Central memory CD8-positive, alpha-beta T cell (primary cell): ENCODE data around the gene TMEM272.

Experiments used
- ATAC-seq: fragments of 150-1000 bp; cut with Tn5 transposase; replicated peaks from 2 replicates; pipeline ENCODE4 v1.10.0; 2022; ENCODE audit warnings: mild to moderate bottlenecking, moderate FRiP score, moderate number of reproducible peaks; ENCODE audit not compliant: poor library complexity, severe bottlenecking; ENCODE audit errors: extremely low read depth
- DNase-seq, 2 donors: peaks; one replicate each; pipeline ENCODE4 v3.0.0; 2021; ENCODE audit warnings: low spot score in 2 of 2
- H3K27ac Mint-ChIP-seq: one replicate; pipeline ENCODE4 v1.8.0; 2022; ENCODE audit warnings: low read depth, mild to moderate bottlenecking, moderate library complexity, mixed read lengths
- H3K27me3 Mint-ChIP-seq: one replicate; pipeline ENCODE4 v1.8.0; 2022; ENCODE audit warnings: mixed read lengths
- H3K36me3 Mint-ChIP-seq: one replicate; pipeline ENCODE4 v1.8.0; 2022; ENCODE audit warnings: mild to moderate bottlenecking, moderate library complexity, mixed read lengths; ENCODE audit not compliant: insufficient read depth
- H3K4me1 Mint-ChIP-seq: one replicate; pipeline ENCODE4 v1.8.0; 2022; ENCODE audit warnings: mixed read lengths
- H3K4me3 Mint-ChIP-seq: one replicate; pipeline ENCODE4 v1.8.0; 2022; ENCODE audit warnings: mild to moderate bottlenecking, moderate library complexity, mixed read lengths
- H3K9me3 Mint-ChIP-seq: one replicate; pipeline ENCODE4 v1.8.0; 2022; ENCODE audit warnings: mixed read lengths

TMEM272 gene

GRCh38 chr13:51844862-51845573 is at the start of gene TMEM272:
Gene TMEM272, minus strand, starts transcription at chr13:51845177. Its CDS starts 6,647 bp downstream, at chr13:51838530.
- no peak within 1 kb of the TSS for H3K27ac Mint-ChIP-seq
- H3K4me3 Mint-ChIP-seq, result no peak within 1 kb of the TSS
- H3K9me3 Mint-ChIP-seq, result no peaks in the 10 kb centered on the region

GRCh38 chr13:51894239-51894638 is 49.3 kb upstream of the TMEM272 start:
- no peak overlapping the region for H3K27ac Mint-ChIP-seq
- ATAC-seq (no peak), DNase-seq (no peak)
- no peaks in the 10 kb centered on the region for H3K4me1 Mint-ChIP-seq
- peaks cover 25% of the 10 kb centered on the region for H3K27me3 Mint-ChIP-seq
- no peaks in the 10 kb centered on the region for H3K9me3 Mint-ChIP-seq
- H3K36me3 Mint-ChIP-seq, result no peaks in the 10 kb centered on the region
- H3K4me3 Mint-ChIP-seq, result no peak overlapping the region

More at GRCh38 chr13:51844862-51845573, at the start of gene TMEM272:
- peaks cover 13% of the 10 kb centered on the region for H3K27me3 Mint-ChIP-seq
- peaks cover 1% of the 10 kb centered on the region for H3K36me3 Mint-ChIP-seq
- H3K4me1 Mint-ChIP-seq, result peaks cover 7% of the 10 kb centered on the region
- ATAC-seq, result no peak
- no peak for DNase-seq

DNA sequence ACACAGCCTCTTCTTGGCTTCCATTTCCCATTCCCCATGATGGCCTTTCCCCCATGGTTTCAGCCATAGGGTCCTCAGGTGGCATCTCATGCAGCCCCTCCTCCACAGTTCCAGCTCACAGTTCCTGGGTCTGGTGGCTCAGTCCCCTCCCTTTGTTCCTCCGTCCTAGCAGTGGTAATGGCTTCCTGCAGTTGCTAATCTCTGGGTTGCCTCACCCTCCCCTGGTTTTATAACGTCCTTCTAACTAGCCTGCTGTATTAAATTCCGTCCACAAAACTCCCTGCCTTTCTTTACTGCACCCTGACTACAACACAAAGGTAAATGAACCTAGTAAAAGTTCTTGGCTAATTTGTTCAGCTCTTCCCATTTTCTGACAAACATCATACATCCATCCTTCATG is 47.7 kb upstream of the TMEM272 start:
- Mint-ChIP-seq H3K4me1 (no peaks in the 10 kb centered on the region), H3K9me3 (no peaks in the 10 kb centered on the region), H3K36me3 (no peaks in the 10 kb centered on the region), H3K27me3 (peaks cover 25% of the 10 kb centered on the region), H3K4me3 (no peak overlapping the region), H3K27ac (no peak overlapping the region)
- no peak for DNase-seq
- ATAC-seq, result no peak

GRCh38 chr13:51887468-51887867 is 42.5 kb upstream of the TMEM272 start:
- H3K36me3 Mint-ChIP-seq, result peaks cover 2% of the 10 kb centered on the region
- H3K4me1 Mint-ChIP-seq, result no peaks in the 10 kb centered on the region
- no peak overlapping the region for H3K27ac Mint-ChIP-seq
- H3K27me3 Mint-ChIP-seq, result no peaks in the 10 kb centered on the region
- H3K9me3 Mint-ChIP-seq, result no peaks in the 10 kb centered on the region
- no peak for ATAC-seq
- no peak for DNase-seq
- H3K4me3 Mint-ChIP-seq, result no peak overlapping the region

DNA sequence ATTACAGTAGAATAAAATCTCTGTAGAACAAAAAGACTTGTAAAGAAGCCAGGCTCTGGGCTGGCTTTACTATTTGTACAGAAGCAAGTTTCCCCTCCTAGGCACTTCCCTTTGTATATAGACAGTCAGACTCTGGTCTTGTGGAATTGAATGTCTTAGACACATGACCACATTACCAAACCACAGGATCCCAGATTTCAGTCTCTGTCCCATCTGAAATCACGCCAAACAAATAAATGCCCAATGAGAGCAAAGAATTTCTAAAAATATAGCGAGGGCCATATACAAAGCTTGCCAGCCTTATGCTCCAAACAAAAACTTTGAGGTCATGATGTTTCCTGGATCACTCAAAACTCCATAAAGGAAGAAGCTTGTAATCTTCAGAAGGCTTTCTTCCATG is 40.7 kb upstream of the TMEM272 start:
- ATAC-seq (no peak), DNase-seq (no peak)
- H3K36me3 Mint-ChIP-seq, result peaks cover 2% of the 10 kb centered on the region
- no peaks in the 10 kb centered on the region for H3K4me1 Mint-ChIP-seq
- no peak overlapping the region for H3K4me3 Mint-ChIP-seq
- H3K27me3 Mint-ChIP-seq, result no peaks in the 10 kb centered on the region
- H3K9me3 Mint-ChIP-seq, result no peaks in the 10 kb centered on the region
- H3K27ac Mint-ChIP-seq, result no peak overlapping the region

DNA sequence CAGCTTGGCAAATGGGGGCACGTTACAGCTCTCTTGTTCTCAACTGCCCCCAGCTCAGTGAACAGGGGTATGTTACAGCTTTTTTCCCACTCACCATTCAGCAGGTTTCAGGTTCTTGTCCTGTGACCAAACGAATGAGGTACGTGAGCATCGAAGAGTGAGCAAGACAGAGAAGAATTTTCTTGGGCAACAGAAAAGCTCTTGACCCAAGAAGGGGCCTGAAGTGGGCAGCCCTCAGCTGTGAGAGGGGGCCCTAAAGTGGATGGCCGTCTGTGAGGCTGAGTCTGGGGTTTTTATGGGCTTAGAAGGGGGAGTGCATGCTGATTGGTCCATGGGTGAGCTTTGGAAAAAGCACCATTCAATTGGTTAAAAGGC is 38.2 kb upstream of the TMEM272 start:
- Mint-ChIP-seq H3K4me3 (no peak overlapping the region), H3K4me1 (no peaks in the 10 kb centered on the region), H3K36me3 (peaks cover 2% of the 10 kb centered on the region), H3K9me3 (no peaks in the 10 kb centered on the region), H3K27me3 (no peaks in the 10 kb centered on the region), H3K27ac (no peak overlapping the region)
- ATAC-seq (no peak), DNase-seq (no peak)

DNA sequence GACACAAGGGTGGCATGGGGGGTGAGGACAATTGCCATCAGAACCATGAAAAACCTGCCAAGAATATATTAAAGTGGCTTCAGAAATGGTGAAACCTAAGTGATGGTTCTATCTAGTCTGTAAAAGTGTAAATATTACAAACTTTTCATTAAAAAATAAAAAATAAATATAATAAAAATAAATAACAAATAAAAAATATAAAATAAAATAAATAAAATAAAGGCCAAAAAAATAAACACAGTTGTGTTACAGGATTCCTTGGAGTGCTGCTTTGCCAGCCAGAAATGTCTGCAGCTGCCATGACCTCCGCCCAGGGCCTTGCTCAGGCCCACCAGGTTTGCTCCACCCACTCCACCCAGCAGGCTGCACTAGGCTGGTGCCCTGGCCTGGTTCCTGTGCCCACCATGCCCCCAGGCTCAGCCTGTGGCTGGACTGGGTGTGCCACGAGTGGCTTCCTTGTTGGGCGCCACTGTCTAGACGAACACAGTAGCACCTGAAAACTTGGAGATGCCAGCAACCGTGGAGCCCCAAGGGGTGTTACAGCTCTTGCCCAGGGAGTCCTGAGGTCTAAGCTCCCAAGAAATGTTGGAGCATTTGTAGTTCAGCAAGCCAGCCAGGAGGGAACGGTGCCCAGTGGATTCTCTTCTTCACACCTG is 37.7 kb upstream of the TMEM272 start:
- ATAC-seq (no peak), DNase-seq (no peak)
- Mint-ChIP-seq H3K36me3 (peaks cover 2% of the 10 kb centered on the region), H3K9me3 (no peaks in the 10 kb centered on the region), H3K4me1 (no peaks in the 10 kb centered on the region), H3K4me3 (no peak overlapping the region), H3K27me3 (no peaks in the 10 kb centered on the region), H3K27ac (no peak overlapping the region)

DNA sequence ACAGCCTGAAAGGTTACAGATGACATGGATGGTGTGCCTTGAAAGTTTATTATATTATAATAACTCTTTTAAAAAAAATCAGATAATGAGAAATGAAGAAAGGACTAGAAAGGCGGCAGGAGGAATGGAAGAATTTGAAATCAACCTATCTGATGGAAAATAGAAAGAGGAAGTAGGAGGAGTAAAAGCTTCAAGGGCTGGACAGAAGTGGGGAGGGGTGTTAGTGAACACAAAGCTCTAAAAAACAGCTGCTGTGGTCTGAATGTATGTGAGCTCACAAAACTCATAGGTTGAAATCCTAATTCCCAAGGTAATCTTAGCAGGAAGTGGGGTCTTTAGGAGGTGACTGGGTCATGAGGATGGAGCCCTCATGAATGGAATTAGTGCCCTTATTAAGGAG is 36.3 kb upstream of the TMEM272 start:
- ATAC-seq (no peak), DNase-seq (no peak)
- peaks cover 2% of the 10 kb centered on the region for H3K27me3 Mint-ChIP-seq

GRCh38 chr13:51879133-51879532 is 34.2 kb upstream of the TMEM272 start:
- no peak overlapping the region for H3K4me3 Mint-ChIP-seq
- no peaks in the 10 kb centered on the region for H3K4me1 Mint-ChIP-seq
- no peak for ATAC-seq
- H3K27ac Mint-ChIP-seq, result no peak overlapping the region
- H3K27me3 Mint-ChIP-seq, result peaks cover 9% of the 10 kb centered on the region
- no peak for DNase-seq
- H3K9me3 Mint-ChIP-seq, result no peaks in the 10 kb centered on the region
- H3K36me3 Mint-ChIP-seq, result no peaks in the 10 kb centered on the region

More for the DNA sequence above, 36.3 kb upstream of the TMEM272 start:
- peaks cover 2% of the 10 kb centered on the region for H3K36me3 Mint-ChIP-seq
- no peaks in the 10 kb centered on the region for H3K4me1 Mint-ChIP-seq
- H3K9me3 Mint-ChIP-seq, result no peaks in the 10 kb centered on the region
- no peak overlapping the region for H3K27ac Mint-ChIP-seq
- H3K4me3 Mint-ChIP-seq, result no peak overlapping the region

GRCh38 chr13:51874651-51875050 is 29.7 kb upstream of the TMEM272 start:
- no peak for DNase-seq
- Mint-ChIP-seq H3K9me3 (no peaks in the 10 kb centered on the region), H3K4me3 (no peak overlapping the region), H3K27me3 (peaks cover 9% of the 10 kb centered on the region), H3K36me3 (no peaks in the 10 kb centered on the region), H3K27ac (no peak overlapping the region), H3K4me1 (no peaks in the 10 kb centered on the region)
- ATAC-seq, result no peak

GRCh38 chr13:51873837-51874236 is 28.9 kb upstream of the TMEM272 start:
- no peak for DNase-seq

DNA sequence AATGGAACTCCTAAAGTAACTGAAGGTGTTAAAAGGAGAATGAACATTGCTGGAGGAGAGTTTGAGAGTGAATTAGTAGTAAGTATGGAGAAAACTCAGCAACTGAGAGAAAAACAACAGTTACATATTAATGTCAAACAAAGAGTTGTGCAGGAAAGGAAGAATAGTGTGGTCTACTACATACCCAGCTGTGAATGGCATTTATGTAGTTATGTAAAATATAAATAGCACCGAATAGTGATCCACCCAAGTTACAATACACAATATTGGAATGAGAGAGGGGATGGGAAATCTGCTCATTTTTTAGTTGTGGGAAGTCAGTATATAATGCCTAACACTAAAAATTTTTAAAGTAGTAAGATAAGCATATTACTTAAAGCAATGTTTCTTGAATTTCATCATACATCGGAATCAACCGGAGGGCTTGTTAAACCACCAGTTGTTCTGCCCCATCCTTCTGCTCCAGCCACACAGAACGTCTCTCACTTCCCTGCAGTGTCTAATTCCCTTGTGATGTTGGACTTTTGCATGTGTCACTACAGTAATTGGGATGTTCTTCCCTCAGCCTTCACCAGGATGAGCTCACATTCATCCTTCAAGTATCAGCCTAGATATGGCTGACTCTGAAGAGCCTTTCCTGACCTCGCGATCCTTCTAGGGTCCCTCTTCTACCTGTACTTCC is 28.3 kb upstream of the TMEM272 start:
- Mint-ChIP-seq H3K4me3 (no peak overlapping the region), H3K4me1 (no peaks in the 10 kb centered on the region), H3K9me3 (no peaks in the 10 kb centered on the region), H3K27me3 (peaks cover 9% of the 10 kb centered on the region), H3K36me3 (no peaks in the 10 kb centered on the region), H3K27ac (no peak overlapping the region)
- no peak for DNase-seq
- no peak for ATAC-seq

More at GRCh38 chr13:51873837-51874236, 28.9 kb upstream of the TMEM272 start:
- no peak for ATAC-seq
- H3K27ac Mint-ChIP-seq, result no peak overlapping the region
- H3K4me3 Mint-ChIP-seq, result no peak overlapping the region
- no peaks in the 10 kb centered on the region for H3K4me1 Mint-ChIP-seq
- H3K36me3 Mint-ChIP-seq, result no peaks in the 10 kb centered on the region
- H3K9me3 Mint-ChIP-seq, result no peaks in the 10 kb centered on the region
- peaks cover 9% of the 10 kb centered on the region for H3K27me3 Mint-ChIP-seq

DNA sequence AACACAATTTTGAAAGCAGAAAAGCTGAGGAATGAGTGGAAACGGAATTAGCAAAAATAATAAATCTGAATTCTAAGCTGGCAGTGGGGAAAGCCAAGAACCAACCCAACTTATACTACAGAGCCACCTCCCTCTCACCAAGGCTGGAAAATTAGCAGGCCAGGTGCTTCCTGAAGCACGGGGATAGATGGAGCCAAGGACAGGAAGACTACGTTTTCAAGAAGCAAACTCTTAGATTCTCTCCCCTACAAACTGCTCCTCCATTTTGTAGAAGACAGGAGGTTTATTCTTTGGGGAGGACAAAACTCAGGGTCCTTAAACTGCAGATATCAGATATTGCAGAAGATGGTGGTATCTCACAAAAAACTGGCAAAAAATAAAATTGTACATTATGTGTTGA is 25.6 kb upstream of the TMEM272 start:
- Mint-ChIP-seq H3K4me3 (no peak overlapping the region), H3K4me1 (no peaks in the 10 kb centered on the region), H3K27ac (no peak overlapping the region), H3K27me3 (peaks cover under 1% of the 10 kb centered on the region), H3K36me3 (no peaks in the 10 kb centered on the region), H3K9me3 (no peaks in the 10 kb centered on the region)
- no peak for ATAC-seq
- DNase-seq, result no peak
